Breast epithelium (tissue), 3 donors: ENCODE data around the gene ST6GALNAC3.

Source experiments
- CTCF ChIP-seq, 3 donors: fragments of 450-650 bp; IDR thresholded peaks; one replicate each; pipeline ENCODE4 v1.5.1; 2016 to 2017; ENCODE audit warnings: antibody characterized with exemption in 3 of 3, mild to moderate bottlenecking in 3 of 3, moderate library complexity in 3 of 3
- POLR2A ChIP-seq: fragments of 450-650 bp; IDR thresholded peaks from one replicate; pipeline ENCODE4 v1.6.1; 2016; ENCODE audit warnings: antibody characterized with exemption, mild to moderate bottlenecking, moderate library complexity

GRCh38 chr1:76471536-76471935, 397.0 kb downstream of the ST6GALNAC3 start:
- TF ChIP-seq CTCF (IDR thresholded peaks at IDR 0.05) (no peak), POLR2A (no peak)
